ENCODE measurements around the gene RHOT1.
A peak's percentile ranks its signal among the peaks of the same experiment; 100 is the strongest.
"Not testable (repeated sequence)": the region's sequence is repeated elsewhere in the genome, so short reads cannot be mapped to it uniquely, and the experiment has no call there.

RHOT1 gene

DNA sequence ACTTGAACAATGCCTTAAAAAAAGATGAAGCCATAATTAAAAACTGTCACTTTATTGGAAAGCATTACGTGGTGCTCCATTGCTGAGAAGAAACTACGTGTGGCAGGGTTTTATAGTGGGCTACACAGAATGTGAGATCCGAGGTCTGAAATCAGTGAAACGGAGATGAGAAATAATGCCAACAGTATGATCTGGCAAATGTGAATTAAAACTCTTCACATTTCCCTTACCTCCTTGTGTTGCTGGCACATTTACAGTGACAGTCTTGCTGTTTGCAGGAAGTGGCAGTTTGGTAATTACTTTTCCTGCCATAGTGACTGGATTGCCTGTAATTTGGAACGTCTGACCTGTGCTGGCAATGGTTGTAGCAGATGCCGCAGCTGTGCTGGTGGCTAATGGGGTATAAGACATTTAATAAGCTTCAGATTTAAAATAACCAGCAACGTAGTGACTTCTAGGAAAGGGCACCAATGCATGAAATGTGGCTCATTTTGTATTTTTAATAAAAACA is 35.8 kb upstream of the RHOT1 start:
- not testable (repeated sequence) for H3K4me1 ChIP-seq (ENCODE audit: control insufficient read depth, insufficient read depth, low read depth, low read length); H2BK12ac ChIP-seq (ENCODE audit: low read length in 2 of 2); H2BK120ac ChIP-seq (ENCODE audit: low read depth, low read length); H3K23ac ChIP-seq (ENCODE audit: low read length in 2 of 2); H3K27ac ChIP-seq (ENCODE audit: low read length, poor library complexity, severe bottlenecking); H3K9me3 ChIP-seq (ENCODE audit: control insufficient read depth, low read length); H3K4me3 ChIP-seq (ENCODE audit: insufficient read depth in 1 of 2, low read depth in 1 of 2, low read length in 2 of 2); H3K4me2 ChIP-seq (ENCODE audit: low read length, poor library complexity, severe bottlenecking); H3K9ac ChIP-seq (ENCODE audit: low read length); H2BK5ac ChIP-seq (ENCODE audit: low read depth, low read length, poor library complexity, severe bottlenecking); H3K79me1 ChIP-seq (replicated peaks; ENCODE audit: low read length, poor library complexity, severe bottlenecking); H3K36me3 ChIP-seq (ENCODE audit: control insufficient read depth in 1 of 2, insufficient read depth in 2 of 2, low read depth in 1 of 2, low read length in 2 of 2); DNase-seq; H3K4ac ChIP-seq (ENCODE audit: low read depth in 1 of 2, low read length in 2 of 2); H4K8ac ChIP-seq (ENCODE audit: low read length); H3K18ac ChIP-seq (ENCODE audit: low read depth in 1 of 2, low read length in 2 of 2); H3K14ac ChIP-seq (ENCODE audit: low read length in 2 of 2); H3K27me3 ChIP-seq (ENCODE audit: control insufficient read depth in 1 of 2, insufficient read depth in 1 of 2, low read length in 2 of 2); H2AK5ac ChIP-seq (ENCODE audit: low read length, severe bottlenecking); H2AFZ ChIP-seq (ENCODE audit: low read depth, low read length); H2BK15ac ChIP-seq (ENCODE audit: low read depth, poor library complexity, severe bottlenecking); H4K91ac ChIP-seq (ENCODE audit: low read length)
- WGBS: 97% methylated on average over 4 of the region's 7 CpGs

DNA sequence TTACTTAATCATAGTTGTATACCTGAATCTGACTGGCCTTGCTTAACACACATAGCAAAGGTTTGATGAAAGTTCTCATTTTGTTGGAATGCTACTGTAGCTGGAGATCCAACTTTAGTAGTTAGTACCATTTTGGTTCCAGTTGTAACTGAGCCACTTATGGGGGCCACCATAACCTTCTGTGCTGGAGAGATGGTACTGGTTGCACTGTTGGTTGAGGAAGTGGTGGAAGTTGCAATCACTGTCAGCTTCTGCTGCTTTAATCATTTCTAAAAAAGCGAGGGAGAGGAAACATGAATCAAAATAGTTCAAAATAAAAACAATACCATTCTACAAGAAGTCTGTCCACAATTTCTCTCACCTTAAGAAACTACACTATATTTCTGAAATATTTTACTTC is 35.1 kb upstream of the RHOT1 start:
- 100% methylated on average over 1 of the region's 1 CpG for WGBS
- H3K79me1 ChIP-seq (replicated peaks; ENCODE audit: low read length, poor library complexity, severe bottlenecking): not testable (repeated sequence)

DNA sequence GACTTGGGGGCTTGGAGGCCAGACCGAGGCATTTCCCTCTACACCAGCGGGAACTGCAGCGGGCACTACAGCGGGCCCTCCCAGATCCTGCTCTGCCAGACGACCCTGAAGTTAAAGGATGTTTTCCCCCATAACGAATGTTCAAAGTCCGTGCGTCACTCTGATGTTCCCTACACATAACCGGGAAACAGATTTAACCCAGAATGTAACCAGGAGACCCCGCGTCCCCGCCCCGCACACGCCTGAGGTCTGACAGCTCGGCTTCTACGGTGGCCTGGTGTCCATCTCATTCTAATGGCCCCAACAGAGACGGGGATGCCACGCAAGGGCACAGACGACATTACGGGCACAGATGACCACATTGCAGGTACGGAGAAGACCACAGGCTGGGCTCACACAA is 31.7 kb upstream of the RHOT1 start:
- Histone ChIP-seq H3K27ac (ENCODE audit: low read length, poor library complexity, severe bottlenecking) (no peak overlapping the region), H3K27me3 (ENCODE audit: control insufficient read depth in 1 of 2, insufficient read depth in 1 of 2, low read length in 2 of 2) (peaks cover 0 to 15% of the 10 kb centered on the region in 2 experiments), H3K79me1 (replicated peaks; ENCODE audit: low read length, poor library complexity, severe bottlenecking) (no peaks in the 10 kb centered on the region), H4K91ac (ENCODE audit: low read length) (no peak overlapping the region), H3K9me3 (ENCODE audit: control insufficient read depth, low read length) (no peaks in the 10 kb centered on the region), H3K4ac (ENCODE audit: low read depth in 1 of 2, low read length in 2 of 2) (no peak overlapping the region), H3K4me1 (ENCODE audit: control insufficient read depth, insufficient read depth, low read depth, low read length) (peaks cover 8% of the 10 kb centered on the region), H3K4me3 (ENCODE audit: insufficient read depth in 1 of 2, low read depth in 1 of 2, low read length in 2 of 2) (no peak overlapping the region), H2BK12ac (ENCODE audit: low read length in 2 of 2) (no peak overlapping the region), H2AK5ac (ENCODE audit: low read length, severe bottlenecking) (no peak overlapping the region), H3K18ac (ENCODE audit: low read depth in 1 of 2, low read length in 2 of 2) (no peak overlapping the region), H3K4me2 (ENCODE audit: low read length, poor library complexity, severe bottlenecking) (no peak overlapping the region), H3K9ac (ENCODE audit: low read length) (no peak overlapping the region), H3K14ac (ENCODE audit: low read length in 2 of 2) (no peak overlapping the region), H3K36me3 (ENCODE audit: control insufficient read depth in 1 of 2, insufficient read depth in 2 of 2, low read depth in 1 of 2, low read length in 2 of 2) (no peaks in the 10 kb centered on the region), H2BK120ac (ENCODE audit: low read depth, low read length) (no peak overlapping the region), H4K8ac (ENCODE audit: low read length) (no peak overlapping the region), H2BK5ac (ENCODE audit: low read depth, low read length, poor library complexity, severe bottlenecking) (no peak overlapping the region), H2BK15ac (ENCODE audit: low read depth, poor library complexity, severe bottlenecking) (no peak overlapping the region), H3K23ac (ENCODE audit: low read length in 2 of 2) (no peak overlapping the region), H2AFZ (ENCODE audit: low read depth, low read length) (no peak overlapping the region)
- DNase-seq: no peak
- WGBS: 95% methylated on average over 21 of the region's 21 CpGs

More for the DNA sequence above, 35.1 kb upstream of the RHOT1 start:
- H3K27me3 ChIP-seq (ENCODE audit: control insufficient read depth in 1 of 2, insufficient read depth in 1 of 2, low read length in 2 of 2); H3K4me1 ChIP-seq (ENCODE audit: control insufficient read depth, insufficient read depth, low read depth, low read length); H2BK15ac ChIP-seq (ENCODE audit: low read depth, poor library complexity, severe bottlenecking); H3K18ac ChIP-seq (ENCODE audit: low read depth in 1 of 2, low read length in 2 of 2); H2AFZ ChIP-seq (ENCODE audit: low read depth, low read length); H4K91ac ChIP-seq (ENCODE audit: low read length); H3K9ac ChIP-seq (ENCODE audit: low read length); H4K8ac ChIP-seq (ENCODE audit: low read length); H2AK5ac ChIP-seq (ENCODE audit: low read length, severe bottlenecking); H3K36me3 ChIP-seq (ENCODE audit: control insufficient read depth in 1 of 2, insufficient read depth in 2 of 2, low read depth in 1 of 2, low read length in 2 of 2); H3K23ac ChIP-seq (ENCODE audit: low read length in 2 of 2); H3K27ac ChIP-seq (ENCODE audit: low read length, poor library complexity, severe bottlenecking); H2BK12ac ChIP-seq (ENCODE audit: low read length in 2 of 2); H3K9me3 ChIP-seq (ENCODE audit: control insufficient read depth, low read length); H3K4me2 ChIP-seq (ENCODE audit: low read length, poor library complexity, severe bottlenecking); DNase-seq; H3K4ac ChIP-seq (ENCODE audit: low read depth in 1 of 2, low read length in 2 of 2); H2BK5ac ChIP-seq (ENCODE audit: low read depth, low read length, poor library complexity, severe bottlenecking); H2BK120ac ChIP-seq (ENCODE audit: low read depth, low read length); H3K4me3 ChIP-seq (ENCODE audit: insufficient read depth in 1 of 2, low read depth in 1 of 2, low read length in 2 of 2); H3K14ac ChIP-seq (ENCODE audit: low read length in 2 of 2): not testable (repeated sequence)

DNA sequence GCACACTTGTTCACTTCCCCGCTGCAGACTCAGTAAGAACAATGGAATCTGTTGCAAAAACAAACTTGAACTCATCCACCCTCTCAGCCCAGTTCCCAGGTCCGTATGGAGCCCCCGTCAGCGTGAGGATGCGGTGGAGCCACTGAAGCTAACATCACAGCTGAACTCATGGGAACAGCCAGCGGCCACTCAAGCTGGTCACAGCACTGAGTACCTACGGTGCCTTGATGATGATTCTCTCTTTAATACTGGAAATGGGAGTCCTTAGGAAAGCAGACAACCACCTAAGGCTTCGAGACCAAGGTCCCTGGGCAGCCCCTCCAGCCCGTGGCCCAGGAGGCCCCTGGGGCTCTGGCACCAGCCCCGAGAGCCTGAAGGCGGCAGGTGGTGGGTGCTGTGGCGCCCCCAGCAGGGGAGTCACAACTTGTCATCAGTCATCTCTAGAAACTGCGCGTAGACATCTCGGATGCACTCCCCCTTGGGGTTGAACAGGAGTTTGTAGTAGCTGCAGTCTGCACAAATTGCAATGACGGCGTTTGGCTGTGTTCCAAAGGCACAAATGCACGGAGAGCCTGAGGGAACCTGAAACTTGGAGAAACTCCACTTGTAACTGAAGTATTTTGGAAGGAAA is 31.0 kb upstream of the RHOT1 start:
- Histone ChIP-seq H2AK5ac (ENCODE audit: low read length, severe bottlenecking) (no peak overlapping the region), H3K4ac (ENCODE audit: low read depth in 1 of 2, low read length in 2 of 2) (no peak overlapping the region)
- DNase-seq: peak; percentile 23

More for the DNA sequence above, 31.0 kb upstream of the RHOT1 start:
- no peaks in the 10 kb centered on the region for H3K79me1 ChIP-seq (replicated peaks; ENCODE audit: low read length, poor library complexity, severe bottlenecking)
- no peaks in the 10 kb centered on the region for H3K9me3 ChIP-seq (ENCODE audit: control insufficient read depth, low read length)
- H4K91ac ChIP-seq (ENCODE audit: low read length): no peak overlapping the region
- H2AFZ ChIP-seq (ENCODE audit: low read depth, low read length): no peak overlapping the region
- H3K9ac ChIP-seq (ENCODE audit: low read length): no peak overlapping the region
- H3K23ac ChIP-seq (ENCODE audit: low read length in 2 of 2): no peak overlapping the region
- H3K4me1 ChIP-seq (ENCODE audit: control insufficient read depth, insufficient read depth, low read depth, low read length): peaks cover 8% of the 10 kb centered on the region
- no peak overlapping the region for H4K8ac ChIP-seq (ENCODE audit: low read length)
- H3K14ac ChIP-seq (ENCODE audit: low read length in 2 of 2): no peak overlapping the region
- WGBS: 76% methylated on average over 18 of the region's 18 CpGs
- peaks cover 0 to 21% of the 10 kb centered on the region in 2 experiments for H3K27me3 ChIP-seq (ENCODE audit: control insufficient read depth in 1 of 2, insufficient read depth in 1 of 2, low read length in 2 of 2)
- H3K36me3 ChIP-seq (ENCODE audit: control insufficient read depth in 1 of 2, insufficient read depth in 2 of 2, low read depth in 1 of 2, low read length in 2 of 2): no peaks in the 10 kb centered on the region
- no peak overlapping the region for H3K18ac ChIP-seq (ENCODE audit: low read depth in 1 of 2, low read length in 2 of 2)
- no peak overlapping the region for H3K4me2 ChIP-seq (ENCODE audit: low read length, poor library complexity, severe bottlenecking)
- H3K27ac ChIP-seq (ENCODE audit: low read length, poor library complexity, severe bottlenecking): no peak overlapping the region
- H3K4me3 ChIP-seq (ENCODE audit: insufficient read depth in 1 of 2, low read depth in 1 of 2, low read length in 2 of 2): peak overlapping the region in 1 of 2 experiments; percentile 21
- H2BK12ac ChIP-seq (ENCODE audit: low read length in 2 of 2): no peak overlapping the region
- H2BK15ac ChIP-seq (ENCODE audit: low read depth, poor library complexity, severe bottlenecking): no peak overlapping the region
- H2BK5ac ChIP-seq (ENCODE audit: low read depth, low read length, poor library complexity, severe bottlenecking): no peak overlapping the region
- H2BK120ac ChIP-seq (ENCODE audit: low read depth, low read length): no peak overlapping the region

Measured in mesenchymal stem cell (in vitro differentiated cells and primary cell).